GM12801 (cell line): Measurements from ENCODE around the gene GAPVD1.

Experiments
- TF ChIP-seq, protein P1 (sequence below): IDR thresholded peaks from one replicate; pipeline ENCODE4 v1.5.1; 2011; ENCODE audit warnings: control low read depth; ENCODE audit not compliant: insufficient read length; ENCODE audit errors: extremely low read depth

The GAPVD1 gene

DNA sequence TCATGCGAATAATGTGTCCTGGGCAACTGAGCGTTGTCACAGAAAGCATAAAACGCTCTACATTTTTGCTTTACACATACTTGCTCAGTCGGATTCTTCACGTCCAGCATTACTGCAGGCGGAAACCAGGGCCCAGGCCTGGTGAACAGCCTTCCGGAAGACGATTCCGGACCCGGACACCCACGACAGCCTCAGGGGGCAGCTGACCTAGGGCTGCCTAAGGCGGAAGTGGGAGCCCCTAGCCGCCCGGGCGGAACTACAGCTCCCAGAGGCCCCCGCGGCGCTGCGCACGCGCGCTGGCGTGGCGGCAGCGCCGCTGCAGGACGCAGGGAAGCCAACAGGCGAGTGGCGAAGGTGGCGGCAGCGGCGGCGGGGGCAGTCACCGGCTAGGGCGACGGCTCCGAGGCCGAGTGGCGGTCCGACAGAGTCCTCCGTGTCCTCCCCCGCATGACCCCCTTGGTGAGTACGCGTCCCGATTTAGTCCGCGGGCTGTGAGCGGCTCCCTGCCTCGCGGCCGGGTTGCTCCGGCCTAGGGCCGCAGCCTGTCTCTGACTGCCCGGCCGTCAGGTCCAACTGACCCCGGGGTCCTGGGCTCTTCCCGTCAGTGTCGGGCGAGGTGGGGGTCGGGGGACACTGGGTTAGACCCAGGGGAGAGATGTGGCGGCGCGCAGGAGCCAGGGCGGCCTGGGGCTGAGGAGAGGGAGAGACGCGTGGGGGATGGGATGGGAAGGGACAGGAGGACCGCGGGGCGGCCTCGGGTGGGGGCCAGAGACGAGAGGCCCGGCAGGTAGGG is at the start of gene GAPVD1:
TSS of gene GAPVD1 (plus strand) at position 326 of the 793 bp plus-strand sequence. CDS start 37,096 bp downstream, outside the sequence.
- TF ChIP-seq, protein P1, sequence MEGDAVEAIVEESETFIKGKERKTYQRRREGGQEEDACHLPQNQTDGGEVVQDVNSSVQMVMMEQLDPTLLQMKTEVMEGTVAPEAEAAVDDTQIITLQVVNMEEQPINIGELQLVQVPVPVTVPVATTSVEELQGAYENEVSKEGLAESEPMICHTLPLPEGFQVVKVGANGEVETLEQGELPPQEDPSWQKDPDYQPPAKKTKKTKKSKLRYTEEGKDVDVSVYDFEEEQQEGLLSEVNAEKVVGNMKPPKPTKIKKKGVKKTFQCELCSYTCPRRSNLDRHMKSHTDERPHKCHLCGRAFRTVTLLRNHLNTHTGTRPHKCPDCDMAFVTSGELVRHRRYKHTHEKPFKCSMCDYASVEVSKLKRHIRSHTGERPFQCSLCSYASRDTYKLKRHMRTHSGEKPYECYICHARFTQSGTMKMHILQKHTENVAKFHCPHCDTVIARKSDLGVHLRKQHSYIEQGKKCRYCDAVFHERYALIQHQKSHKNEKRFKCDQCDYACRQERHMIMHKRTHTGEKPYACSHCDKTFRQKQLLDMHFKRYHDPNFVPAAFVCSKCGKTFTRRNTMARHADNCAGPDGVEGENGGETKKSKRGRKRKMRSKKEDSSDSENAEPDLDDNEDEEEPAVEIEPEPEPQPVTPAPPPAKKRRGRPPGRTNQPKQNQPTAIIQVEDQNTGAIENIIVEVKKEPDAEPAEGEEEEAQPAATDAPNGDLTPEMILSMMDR = no peak

GRCh38 chr9:125214186-125214585 is 47.4 kb upstream of the GAPVD1 start:
- TF ChIP-seq, protein P1 = no peak

DNA sequence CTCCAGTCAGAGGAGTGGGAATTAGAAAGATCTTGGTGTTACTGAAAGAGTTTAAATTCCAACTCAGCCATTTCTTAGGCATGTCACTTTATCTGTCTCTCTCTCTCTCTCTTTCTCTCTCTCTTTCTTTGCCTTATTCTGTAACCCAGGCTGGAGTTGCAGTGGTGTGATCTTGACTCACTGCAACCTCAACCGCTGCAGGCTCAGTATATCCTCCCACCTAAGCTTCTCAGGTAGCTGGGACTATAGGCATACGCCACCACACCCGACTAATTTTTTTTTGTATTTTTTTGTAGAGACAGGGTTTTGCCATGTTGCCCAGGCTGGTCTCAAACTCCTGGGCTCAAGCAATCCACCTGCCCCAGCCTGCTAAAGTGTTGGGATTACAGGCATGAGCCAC is 43.0 kb upstream of the GAPVD1 start:
- TF ChIP-seq, protein P1 = no peak

GRCh38 chr9:125227761-125228160 is 33.9 kb upstream of the GAPVD1 start:
- TF ChIP-seq, protein P1 = no peak

DNA sequence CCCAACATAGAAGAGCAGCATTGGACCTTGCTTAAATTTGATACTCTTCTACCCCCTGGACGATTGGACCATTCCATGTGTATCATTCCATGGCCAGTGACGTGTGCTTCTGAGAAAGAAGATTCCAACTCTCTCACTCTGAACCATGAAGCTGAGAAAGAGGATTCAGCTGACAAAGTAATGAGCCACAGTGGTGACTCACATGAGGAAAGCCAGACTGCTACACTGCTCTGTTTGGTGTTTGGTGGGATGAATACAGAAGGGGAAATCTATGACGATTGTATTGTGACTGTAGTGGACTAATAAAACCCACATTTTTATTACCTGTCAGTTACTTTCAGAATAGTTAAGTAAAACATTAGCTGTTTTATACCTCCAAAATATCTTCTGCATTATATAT is 27.9 kb upstream of the GAPVD1 start:
- TF ChIP-seq, protein P1 = no peak

GRCh38 chr9:125235804-125236519 is 25.7 kb upstream of the GAPVD1 start:
- TF ChIP-seq, protein P1 = no peak

GRCh38 chr9:125238127-125238914 is 23.3 kb upstream of the GAPVD1 start:
- TF ChIP-seq, protein P1 = no peak
